AG09309 (cell line): ENCODE measurements around the gene LRRC8E.

ENCODE experiments used
- DNase-seq: peaks from one replicate; pipeline ENCODE4 v3.0.0-alpha.2; 2010; ENCODE audit warnings: low read depth
- H3K4me3 ChIP-seq: 2 replicates; pipeline ENCODE4 v1.5.1; 2011; ENCODE audit warnings: mild to moderate bottlenecking, low read depth, low read length, moderate library complexity; ENCODE audit not compliant: control insufficient read depth
- CTCF ChIP-seq: IDR thresholded peaks from 2 replicates; pipeline ENCODE4 v1.5.1; 2011; ENCODE audit warnings: mild to moderate bottlenecking, low read depth, low read length, inconsistent platforms; ENCODE audit not compliant: insufficient read depth, control insufficient read depth; ENCODE audit errors: missing control alignments

Gene LRRC8E

GRCh38 chr19:7908742-7909461, 20.6 kb downstream of the LRRC8E start:
- no peak for DNase-seq
- H3K4me3 ChIP-seq, result no peak overlapping the region
- no peak for TF ChIP-seq CTCF

- no peak for TF ChIP-seq CTCF
- DNase-seq, result no peak
- no peak overlapping the region for H3K4me3 ChIP-seq
These were observed 21.3 kb downstream of the LRRC8E start for GRCh38 chr19:7909471-7910067.

- no peak for DNase-seq
- H3K4me3 ChIP-seq, result no peak overlapping the region
- TF ChIP-seq CTCF, result no peak
These were observed 22.2 kb downstream of the LRRC8E start for GRCh38 chr19:7910321-7911161.

GRCh38 chr19:7911508-7912143, 23.3 kb downstream of the LRRC8E start:
- DNase-seq, result no peak
- TF ChIP-seq CTCF, result no peak
- H3K4me3 ChIP-seq, result no peak overlapping the region

GRCh38 chr19:7912144-7912696, 23.9 kb downstream of the LRRC8E start:
- DNase-seq, result no peak
- H3K4me3 ChIP-seq, result no peak overlapping the region
- no peak for TF ChIP-seq CTCF
